IPS-NIHi7 (cell line): ENCODE measurements around the gene C7orf57.

Experiments
- DNase-seq: peaks from one replicate; pipeline ENCODE4 v3.0.0; 2012; ENCODE audit warnings: mixed read lengths; ENCODE audit errors: extremely low spot score

The C7orf57 gene

GRCh38 chr7:48109848-48110663, 74.7 kb downstream of the C7orf57 start:
- peak; percentile 87 for DNase-seq

- no peak for DNase-seq
Measured at GRCh38 chr7:48110868-48111267, 75.5 kb downstream of the C7orf57 start.
